Measurements from ENCODE around the gene ADIPOR1.
"Not testable (repeated sequence)": the region's sequence is repeated elsewhere in the genome, so short reads cannot be mapped to it uniquely, and the experiment has no call there.

ADIPOR1 gene

DNA sequence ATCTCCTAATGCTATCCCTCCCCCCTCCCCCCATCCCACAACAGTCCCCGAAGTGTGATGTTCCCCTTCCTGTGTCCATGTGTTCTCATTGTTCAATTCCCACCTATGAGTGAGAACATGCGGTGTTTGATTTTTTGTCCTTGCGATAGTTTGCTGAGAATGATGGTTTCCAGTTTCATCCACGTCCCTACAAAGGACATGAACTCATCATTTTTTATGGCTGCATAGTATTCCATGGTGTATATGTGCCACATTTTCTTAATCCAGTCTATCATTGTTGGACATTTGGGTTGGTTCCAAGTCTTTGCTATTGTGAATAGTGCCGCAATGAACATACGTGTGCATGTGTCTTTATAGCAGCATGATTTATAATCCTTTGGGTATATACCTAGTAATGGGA lies 21.7 kb downstream of the ADIPOR1 start:
- not testable (repeated sequence) for DNase-seq

DNA sequence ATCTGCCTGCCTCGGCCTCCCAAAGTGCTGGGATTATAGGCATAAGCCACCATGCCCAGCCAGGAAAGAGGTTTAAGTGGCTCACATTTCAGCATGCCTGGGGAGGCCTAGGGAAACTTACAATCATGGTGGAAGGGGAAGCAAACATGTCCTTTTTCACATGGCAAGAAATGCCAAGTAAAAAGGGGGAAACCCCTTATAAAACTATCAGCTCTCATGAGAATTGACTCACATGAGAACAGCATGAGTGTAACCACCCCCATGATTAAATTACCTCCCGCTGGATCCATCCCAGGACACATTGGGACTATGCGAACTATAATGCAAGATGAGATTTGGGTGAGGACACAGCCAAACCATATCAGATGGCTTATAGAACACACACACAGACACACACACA lies 22.3 kb downstream of the ADIPOR1 start:
- DNase-seq = no peak

DNA sequence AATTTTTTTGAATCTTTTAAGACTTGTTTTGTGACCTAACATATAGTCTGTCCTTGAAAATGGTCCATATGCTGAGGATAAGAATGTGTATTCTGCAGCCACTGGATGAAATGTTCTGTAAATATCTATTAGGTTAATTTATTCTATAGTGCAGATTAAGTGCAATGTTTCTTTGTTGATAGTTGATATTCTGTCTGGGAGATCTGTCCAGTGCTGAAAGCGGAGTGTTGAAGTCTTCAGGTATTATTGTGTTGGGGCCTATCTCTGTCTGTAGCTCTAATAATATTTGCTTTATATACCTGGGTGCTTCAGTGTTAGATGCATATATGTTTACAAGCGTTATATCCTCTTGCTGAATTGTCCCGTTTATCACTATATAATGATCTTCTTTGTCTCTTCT lies 23.4 kb downstream of the ADIPOR1 start:
- DNase-seq = no peak

DNA sequence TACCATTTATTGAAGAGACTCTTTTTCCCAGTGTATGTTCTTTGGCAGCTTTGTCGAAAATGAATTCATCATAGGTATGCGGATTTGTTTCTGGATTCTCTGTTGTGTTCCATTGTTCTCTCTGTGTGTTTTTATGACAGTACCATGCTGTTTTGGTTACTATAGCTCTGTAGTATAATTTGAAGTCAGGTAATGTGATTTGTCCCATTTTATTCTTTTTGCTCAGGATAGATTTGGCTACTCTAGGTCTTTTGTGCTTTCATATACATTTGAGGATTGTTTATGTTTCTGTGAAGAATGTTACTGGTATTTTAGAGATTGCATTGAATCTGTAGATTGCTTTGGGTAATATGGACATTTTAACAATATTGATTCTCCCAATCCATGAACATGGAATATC lies 25.6 kb downstream of the ADIPOR1 start:
- no peak for DNase-seq

GRCh38 chr1:202926581-202927491 lies 31.3 kb downstream of the ADIPOR1 start, which contains the start of gene KLHL12:
KLHL12 (minus strand) TSS chr1:202927234; CDS start chr1:202925162, 2,072 bp downstream.
- DNase-seq = peak; percentile 97

- DNase-seq = no peak
Observed at GRCh38 chr1:202923533-202923932, 34.6 kb downstream of the ADIPOR1 start.

GRCh38 chr1:202919615-202920014 lies 38.5 kb downstream of the ADIPOR1 start:
- DNase-seq = no peak

GRCh38 chr1:202915146-202915545 lies 43.0 kb downstream of the ADIPOR1 start:
- no peak for DNase-seq

- DNase-seq = peak; percentile 4
Observed at GRCh38 chr1:202912476-202912875, 45.6 kb downstream of the ADIPOR1 start.

DNA sequence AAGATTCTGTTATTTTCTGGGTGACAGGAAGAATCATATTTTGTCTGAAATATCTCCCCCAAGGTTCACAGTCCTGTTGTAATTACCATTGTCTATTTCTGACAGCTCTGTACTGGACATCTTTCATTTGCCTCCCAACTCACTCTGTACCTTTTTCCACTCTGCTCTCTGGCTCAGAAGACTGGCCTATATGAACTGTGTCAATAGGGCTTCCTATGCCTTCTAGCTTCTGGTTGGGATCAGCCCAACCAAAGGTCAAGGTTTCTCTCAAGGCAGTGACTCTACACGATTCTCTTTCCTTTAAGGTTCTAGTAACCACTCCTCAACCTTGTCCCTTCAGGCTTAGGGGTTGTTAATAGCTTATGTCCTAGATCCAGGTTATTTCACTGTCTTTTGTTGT lies 48.6 kb downstream of the ADIPOR1 start:
- DNase-seq = no peak

DNA sequence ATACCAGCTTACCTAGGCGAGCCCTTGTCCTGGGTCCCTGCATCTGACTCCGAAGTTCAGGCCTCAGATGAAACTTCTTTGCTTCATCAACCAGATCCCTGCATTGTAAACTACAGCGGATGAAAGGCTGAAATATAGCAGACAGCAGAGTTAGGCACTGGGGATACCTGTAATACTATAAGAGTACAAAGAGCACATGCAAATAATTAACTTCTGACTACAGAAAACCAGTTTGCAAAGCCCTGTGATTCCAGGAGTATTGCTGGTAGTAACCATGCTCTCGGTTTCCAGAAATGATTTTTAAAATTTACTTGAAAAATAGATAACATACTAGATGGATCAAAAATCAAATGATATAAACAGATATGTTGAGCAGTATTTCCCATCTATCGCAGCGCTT lies 49.1 kb downstream of the ADIPOR1 start:
- no peak for DNase-seq

GRCh38 chr1:202905331-202905730 lies 52.8 kb downstream of the ADIPOR1 start:
- DNase-seq = no peak

GRCh38 chr1:202903808-202904207 lies 54.3 kb downstream of the ADIPOR1 start:
- DNase-seq = not testable (repeated sequence)

DNA sequence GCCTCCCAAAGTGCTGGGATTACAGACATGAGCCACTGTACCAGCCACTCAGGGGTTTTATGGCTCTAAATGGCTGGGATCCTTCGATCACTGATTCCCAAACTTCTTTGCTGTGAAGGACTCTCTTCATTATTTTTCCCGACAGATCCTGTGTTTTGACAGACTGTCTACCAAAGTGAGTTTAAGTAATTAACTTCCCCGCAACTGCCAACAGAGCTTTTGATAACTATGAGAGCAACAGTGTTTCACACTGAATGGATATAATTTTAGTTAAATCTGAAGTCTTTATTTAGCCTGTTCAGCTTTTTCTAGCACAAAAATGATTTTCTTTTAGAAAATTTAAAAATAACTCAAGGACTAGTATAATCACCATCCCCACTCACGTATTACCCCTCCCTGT lies 56.6 kb downstream of the ADIPOR1 start:
- DNase-seq = no peak

DNA sequence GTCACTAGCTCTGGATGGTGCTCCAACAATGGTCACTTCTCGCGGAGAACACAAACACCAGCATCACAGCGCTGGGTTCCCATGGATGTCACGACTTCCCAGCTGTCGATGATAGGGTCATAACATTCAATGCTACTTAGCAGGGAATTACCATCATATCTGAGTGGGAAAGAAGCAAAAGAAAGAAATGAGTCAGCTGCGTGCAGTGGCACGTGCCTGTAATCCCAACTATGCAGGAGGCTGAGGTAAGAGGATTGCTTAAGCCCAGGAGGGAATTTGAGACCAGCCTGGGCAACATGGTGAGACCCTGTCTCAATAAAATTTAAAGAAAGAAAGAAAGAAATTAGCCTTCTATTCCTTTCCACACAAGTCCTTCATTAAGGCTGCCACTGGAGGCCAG lies 65.6 kb downstream of the ADIPOR1 start:
- no peak for DNase-seq

Data from activated CD4-positive, alpha-beta T cell treated with anti-CD3 and anti-CD28 coated beads, Interleukin-2, Interleukin-6, amounts not matched to agents 100 ng/mL and 50 ng/mL, durations not matched to agents 16 hours and 8 hours (primary cell).